ENCODE data around the gene B3GNT8.
"Not testable (repeated sequence)": the region's sequence is repeated elsewhere in the genome, so short reads cannot be mapped to it uniquely, and the experiment has no call there.

Gene B3GNT8

GRCh38 chr19:41413947-41414346 lies 13.2 kb downstream of the B3GNT8 start:
- no peak for DNase-seq (ENCODE audit: low spot score)

DNA sequence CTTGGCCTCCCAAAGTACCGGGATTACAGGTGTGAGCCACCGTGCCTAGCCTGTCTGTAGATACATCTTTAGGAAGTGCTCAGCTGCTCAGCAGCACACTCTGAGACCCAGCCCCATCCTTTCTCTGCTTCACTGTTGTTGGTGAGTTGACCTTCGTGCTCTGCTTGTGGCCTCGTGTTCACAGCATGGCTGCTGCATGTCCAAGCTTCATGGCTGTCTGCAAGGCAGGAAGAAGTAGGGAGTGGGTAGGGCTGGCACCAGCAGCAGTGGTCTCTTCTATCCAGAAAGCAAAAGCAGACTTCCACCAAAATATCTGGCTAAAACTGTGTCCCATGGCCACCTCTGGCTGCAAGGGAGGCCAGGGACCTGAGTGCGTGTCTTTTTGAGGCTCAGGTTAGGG lies 14.2 kb downstream of the B3GNT8 start:
- DNase-seq (ENCODE audit: low spot score) = no peak

DNA sequence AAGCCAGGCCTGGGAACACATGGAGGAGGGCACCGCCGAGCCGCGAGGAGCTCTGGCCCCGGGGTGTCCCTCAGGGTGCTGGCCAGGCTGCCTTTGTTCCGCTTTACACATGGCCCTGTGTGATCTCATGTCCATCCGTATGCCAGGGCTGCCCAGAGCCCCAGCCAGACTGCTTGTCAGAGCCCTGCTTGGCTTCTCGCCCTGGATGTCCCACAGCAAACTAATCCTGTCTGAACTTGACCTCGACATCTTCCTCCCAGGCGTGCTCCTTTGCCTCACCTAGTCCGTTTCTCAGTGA lies 15.3 kb downstream of the B3GNT8 start:
- peak; percentile 58 for DNase-seq (ENCODE audit: low spot score)

DNA sequence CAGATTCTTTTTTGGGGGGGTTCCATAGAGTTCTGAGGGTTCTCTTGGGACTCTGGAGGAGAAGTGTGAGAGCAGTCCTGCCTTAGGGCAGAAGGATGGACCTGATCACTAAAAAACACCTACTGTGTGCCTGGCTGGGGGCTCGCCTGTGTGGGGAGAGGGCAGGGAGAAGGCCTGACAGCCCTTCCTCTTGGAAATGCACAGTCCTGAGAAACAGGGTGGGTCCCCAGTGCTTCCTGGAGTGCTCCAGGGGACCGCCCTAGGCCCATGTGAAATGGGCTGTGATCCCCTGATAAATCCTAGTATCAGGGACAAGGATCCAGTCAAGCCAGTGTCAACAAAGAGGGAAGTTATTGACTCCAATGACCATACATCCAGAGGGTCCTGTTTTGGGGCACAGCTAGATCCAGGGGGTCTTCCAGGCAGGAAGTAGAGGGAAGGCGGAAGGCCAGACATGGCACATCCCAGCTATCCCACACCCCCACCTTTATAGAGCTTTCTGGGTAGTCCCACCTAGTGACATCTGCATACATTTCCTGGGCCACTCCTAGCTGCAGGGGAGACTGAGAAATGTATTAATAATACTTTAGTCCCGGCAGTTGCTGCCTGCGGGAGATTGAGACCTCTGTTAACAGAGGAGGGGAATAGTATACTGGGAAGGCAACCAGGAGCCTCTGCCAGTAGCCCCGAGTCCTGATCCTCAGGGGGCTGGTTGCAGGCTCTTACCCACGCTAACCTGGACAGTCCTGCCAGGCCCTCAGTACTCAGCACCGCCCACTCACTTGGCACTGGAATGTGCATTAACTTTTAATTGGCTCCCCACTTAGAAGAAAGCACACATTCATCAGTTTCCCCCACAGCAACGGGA lies 15.8 kb downstream of the B3GNT8 start:
- no peak for DNase-seq (ENCODE audit: low spot score)

DNA sequence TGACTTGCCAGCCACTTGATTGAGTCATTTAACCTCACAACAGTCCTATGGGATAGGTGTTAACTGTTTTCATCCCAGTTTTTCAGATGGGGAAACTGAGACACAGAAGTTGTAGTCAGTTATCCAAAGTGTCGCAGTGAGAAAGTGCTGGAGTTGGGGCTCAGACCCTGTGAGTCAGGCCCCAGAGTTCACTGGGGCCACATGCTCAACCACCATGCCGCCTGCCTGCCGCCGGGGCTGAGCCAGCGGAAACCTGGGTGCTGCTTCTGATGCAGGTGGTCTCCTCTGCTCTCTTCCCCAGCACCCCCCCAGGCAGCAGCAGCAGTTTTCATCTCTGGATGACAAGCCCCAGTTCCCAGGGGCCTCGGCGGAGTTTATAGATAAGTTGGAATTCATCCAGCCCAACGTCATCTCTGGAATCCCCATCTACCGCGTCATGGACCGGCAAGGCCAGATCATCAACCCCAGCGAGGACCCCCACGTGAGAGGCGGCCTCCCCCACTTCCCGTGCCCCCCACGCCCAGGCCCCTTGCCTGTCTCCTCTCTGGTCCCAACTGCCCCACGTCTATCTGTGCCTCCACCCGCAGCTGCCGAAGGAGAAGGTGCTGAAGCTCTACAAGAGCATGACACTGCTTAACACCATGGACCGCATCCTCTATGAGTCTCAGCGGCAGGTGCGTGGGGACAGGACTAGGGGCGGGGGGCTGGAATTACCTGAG lies 16.7 kb downstream of the B3GNT8 start:
- no peak for DNase-seq (ENCODE audit: low spot score)

DNA sequence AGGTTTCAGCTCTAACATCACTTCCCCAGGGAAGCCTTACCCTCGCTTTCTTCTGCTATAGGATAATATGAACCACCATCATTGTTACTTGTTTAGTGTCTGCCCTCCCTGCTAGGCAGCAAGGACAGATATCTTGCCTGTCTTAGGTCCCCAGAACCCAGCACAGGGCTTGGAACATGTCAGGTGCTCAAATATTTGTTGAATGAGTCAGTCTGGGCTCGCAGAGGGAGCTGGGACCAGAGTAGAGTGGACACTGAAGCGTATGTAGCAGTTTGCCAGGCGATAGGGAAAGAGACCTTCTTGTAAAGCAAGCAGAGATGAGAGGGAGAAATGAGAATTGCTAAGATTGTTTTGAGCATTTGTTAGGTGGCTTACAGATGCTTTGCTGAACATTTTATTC lies 17.9 kb downstream of the B3GNT8 start:
- no peak for DNase-seq (ENCODE audit: low spot score)

DNA sequence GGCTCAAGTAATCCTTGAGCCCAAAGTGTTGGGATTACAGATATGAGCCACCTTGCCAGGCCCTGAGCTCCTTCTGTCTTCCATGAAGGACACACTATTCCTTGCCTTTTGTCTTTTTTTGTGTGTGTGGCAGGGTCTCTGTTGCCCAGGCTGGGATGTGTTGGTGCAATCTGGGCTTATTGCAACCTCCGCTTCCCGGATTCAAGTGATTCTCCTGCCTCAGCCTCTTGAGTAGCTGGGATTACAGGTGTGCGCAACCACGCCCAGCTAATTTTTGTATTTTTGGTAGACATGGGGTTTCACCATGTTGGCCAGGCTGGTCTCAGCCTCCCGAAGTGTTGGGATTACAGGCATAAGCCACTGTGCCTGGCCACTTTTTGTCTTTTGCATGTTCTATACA lies 18.3 kb downstream of the B3GNT8 start:
- DNase-seq (ENCODE audit: low spot score) = not testable (repeated sequence)

DNA sequence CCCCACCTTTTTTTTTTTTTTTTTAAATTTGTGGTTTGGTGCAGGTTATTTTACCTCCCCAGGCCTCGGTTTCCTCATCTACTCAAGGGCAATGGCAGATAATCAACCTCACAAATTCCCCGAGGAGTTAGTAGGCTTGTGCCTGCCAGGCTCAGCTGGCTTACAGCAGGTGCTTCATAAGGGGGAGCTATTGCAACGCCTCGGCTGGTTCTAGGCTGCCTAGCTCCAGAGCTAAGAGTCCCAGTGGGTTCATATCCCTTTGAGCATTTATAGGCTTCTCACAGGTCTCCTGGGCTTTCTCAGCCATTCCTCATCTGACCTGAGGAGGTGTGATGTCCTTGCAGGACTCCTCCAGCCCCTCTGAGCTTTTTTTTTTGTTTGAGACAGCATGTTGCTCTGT lies 18.9 kb downstream of the B3GNT8 start:
- no peak for DNase-seq (ENCODE audit: low spot score)

DNA sequence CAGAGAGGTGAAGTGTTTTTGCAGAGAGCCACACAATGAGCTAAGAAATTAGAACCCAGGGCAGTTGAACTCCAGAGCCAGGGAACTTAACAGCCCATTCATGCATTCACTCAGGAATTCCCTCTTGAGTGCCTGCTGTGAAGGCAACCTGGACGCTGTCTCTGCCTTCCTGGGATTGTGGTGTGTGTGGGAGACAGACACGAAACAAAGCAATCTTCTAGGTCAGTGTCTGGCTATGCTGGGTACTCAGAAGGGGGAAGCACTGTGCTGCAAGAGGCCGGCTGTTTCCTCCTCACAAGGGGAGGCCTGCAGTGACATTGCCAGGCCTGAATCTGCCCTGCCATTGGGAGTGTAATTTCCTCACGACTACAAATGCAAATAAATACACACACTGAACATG lies 19.9 kb downstream of the B3GNT8 start:
- no peak for DNase-seq (ENCODE audit: low spot score)

DNA sequence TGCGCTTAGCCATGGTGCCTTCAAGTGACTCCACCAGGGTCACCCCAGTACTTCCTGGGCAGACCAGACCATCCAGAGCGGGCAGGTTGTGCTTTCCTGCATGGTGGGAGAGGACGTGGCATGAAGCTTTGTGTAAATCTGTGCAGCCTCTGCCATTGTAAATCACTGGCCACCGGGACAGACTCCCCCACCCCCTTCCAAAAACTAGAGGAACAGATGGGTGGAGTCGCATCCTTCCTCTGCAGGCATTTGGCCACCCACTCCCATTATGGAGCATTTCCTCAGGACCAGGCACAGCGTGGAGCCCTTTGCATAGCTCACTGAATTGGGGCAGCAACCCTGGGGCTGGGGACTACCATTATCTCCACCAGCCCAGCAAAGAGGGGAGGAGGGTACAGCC lies 21.4 kb downstream of the B3GNT8 start:
- no peak for DNase-seq (ENCODE audit: low spot score)

DNA sequence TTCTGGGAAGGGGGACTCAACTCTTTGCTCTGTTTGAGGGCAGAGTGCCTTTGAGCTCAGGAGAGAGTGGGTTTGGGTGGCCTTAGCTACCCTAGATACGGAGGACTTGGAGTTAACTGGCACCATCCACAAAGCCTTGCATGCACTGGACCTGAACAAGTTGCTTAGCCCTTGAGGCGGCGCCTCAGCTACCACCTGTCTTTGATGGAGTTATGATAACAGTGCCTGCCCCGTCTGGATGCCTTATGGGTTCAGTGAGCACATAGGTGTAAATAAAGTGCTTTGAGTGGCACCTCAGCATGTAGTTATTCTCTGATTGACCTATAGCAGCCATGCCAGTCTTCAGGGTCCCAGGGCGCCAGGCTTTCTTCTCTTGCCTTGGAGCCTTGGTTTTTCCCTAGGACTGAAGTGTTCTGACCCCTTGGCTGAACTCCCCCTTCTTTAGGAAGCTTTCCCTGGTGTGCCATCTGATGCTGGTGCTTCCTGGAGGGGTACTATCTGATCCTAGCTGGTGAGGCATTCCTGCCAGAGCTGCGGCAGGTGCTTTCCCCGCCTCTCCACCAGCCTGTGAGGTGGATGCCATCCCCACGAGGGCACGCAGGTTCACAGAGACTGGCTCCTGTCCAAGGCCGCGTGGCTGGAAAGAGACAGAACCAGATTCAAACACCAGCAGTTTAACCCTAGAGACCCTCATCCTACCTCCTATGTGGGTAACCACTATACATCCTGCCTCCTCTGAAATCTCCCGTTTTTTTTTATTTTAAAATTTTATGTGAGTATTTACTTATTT lies 23.8 kb downstream of the B3GNT8 start:
- DNase-seq (ENCODE audit: low spot score) = no peak

DNA sequence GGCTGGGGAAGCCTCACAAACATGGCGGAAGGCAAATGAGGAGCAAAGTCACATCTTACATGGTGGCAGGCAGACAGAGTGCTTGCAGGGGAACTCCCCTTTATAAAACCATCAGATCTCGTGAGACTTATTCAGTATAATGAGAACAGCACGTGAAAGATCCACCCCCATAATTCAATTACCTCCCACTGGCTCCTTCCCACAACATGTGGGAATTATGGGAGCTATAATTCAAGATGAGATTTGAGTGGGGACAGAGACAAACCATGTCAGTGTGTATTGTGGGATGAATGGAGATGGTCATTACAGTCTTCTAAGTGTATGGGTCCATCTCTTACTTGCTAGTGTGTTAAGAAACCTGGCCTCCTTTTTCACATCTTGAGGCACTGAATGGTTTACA lies 25.2 kb downstream of the B3GNT8 start:
- DNase-seq (ENCODE audit: low spot score) = no peak

DNA sequence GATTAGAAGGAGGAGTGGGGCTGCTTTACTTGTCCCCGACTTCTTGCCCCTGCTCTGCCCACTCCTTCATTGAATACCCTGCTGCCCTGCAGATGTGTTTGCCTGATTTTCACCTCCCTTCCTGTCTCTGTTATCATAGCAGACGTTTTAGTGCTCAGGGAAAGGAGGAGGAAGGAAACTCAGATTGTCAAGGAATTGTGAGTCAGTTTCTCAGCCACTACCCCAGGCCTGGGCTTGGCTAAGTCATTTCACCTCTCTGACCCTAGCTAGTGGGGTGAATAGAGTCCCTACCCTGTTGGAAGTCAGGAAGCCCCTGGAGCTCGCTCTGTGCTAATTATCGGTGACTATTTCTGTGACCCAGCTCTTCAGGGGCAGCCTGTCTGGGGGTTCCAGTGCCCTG lies 25.7 kb downstream of the B3GNT8 start:
- no peak for DNase-seq (ENCODE audit: low spot score)

GRCh38 chr19:41399525-41399924 lies 27.6 kb downstream of the B3GNT8 start:
- DNase-seq (ENCODE audit: low spot score) = no peak

- no peak for DNase-seq (ENCODE audit: low spot score)
These were observed 28.1 kb downstream of the B3GNT8 start for GRCh38 chr19:41399091-41399490.

GRCh38 chr19:41398598-41398997 lies 28.6 kb downstream of the B3GNT8 start:
- no peak for DNase-seq (ENCODE audit: low spot score)

GRCh38 chr19:41398050-41398418 lies 29.1 kb downstream of the B3GNT8 start:
- no peak for DNase-seq (ENCODE audit: low spot score)

GRCh38 chr19:41397086-41398049 lies 29.8 kb downstream of the B3GNT8 start, which contains the start of the genes BCKDHA and EXOSC5:
BCKDHA (plus strand) TSS chr19:41397818; CDS start chr19:41397828, 10 bp downstream.
EXOSC5 (minus strand) TSS chr19:41397359; CDS start chr19:41397328, 31 bp downstream.
- DNase-seq (ENCODE audit: low spot score) = peak; percentile 100

- DNase-seq (ENCODE audit: low spot score) = no peak
These were observed 31.8 kb downstream of the B3GNT8 start for GRCh38 chr19:41395355-41395754.

- no peak for DNase-seq (ENCODE audit: low spot score)
These were observed 34.4 kb downstream of the B3GNT8 start for GRCh38 chr19:41392775-41393174.

- no peak for DNase-seq (ENCODE audit: low spot score)
These were observed 35.6 kb downstream of the B3GNT8 start for GRCh38 chr19:41391618-41392017.

DNA sequence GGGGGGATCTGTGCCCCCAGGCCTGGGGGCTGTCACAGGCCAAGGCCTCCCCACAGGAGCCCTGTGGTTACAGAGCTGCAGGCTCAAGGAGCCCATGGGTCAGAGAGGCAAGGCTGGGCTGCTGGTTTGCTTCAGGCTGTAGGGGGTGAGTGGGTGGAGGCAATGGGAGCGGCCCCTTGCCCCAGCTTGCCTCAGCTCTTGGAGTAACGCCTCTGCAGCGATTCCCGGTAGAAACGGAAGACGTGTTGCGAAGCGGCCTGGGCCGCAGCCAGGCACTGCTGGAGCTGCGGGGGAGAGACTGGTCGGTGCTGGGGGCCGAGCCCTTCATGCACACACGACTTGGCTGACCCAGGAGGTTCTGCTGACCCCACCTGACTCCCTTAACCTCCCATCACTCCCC lies 40.7 kb downstream of the B3GNT8 start:
- DNase-seq (ENCODE audit: low spot score) = no peak
